Liver (tissue), 9 donors: ENCODE measurements around the gene ZNF227. TPM values are rescaled to one million over a fixed set of nuclear protein-coding genes. Genes with fewer than 3 reads are reported as not detected.
"Not testable (repeated sequence)": the region's sequence is repeated elsewhere in the genome, so short reads cannot be mapped to it uniquely, and the experiment has no call there.

ENCODE experiments used
- DNase-seq: peaks from one replicate; pipeline ENCODE4 v3.0.0-alpha.2; 2017; ENCODE audit warnings: low spot score
- H3K27ac ChIP-seq, 2 donors: one replicate each; pipeline ENCODE4 v1.7.0; 2013; ENCODE audit warnings: inconsistent platforms in 2 of 2, low read length in 2 of 2, control low read depth in 1 of 2, low read depth in 1 of 2, mild to moderate bottlenecking in 1 of 2
- H3K27me3 ChIP-seq, 4 donors: one replicate each; pipeline versions ENCODE4 v1.6.1 to v1.7.0; 2013; ENCODE audit warnings: low read length in 3 of 4, inconsistent platforms in 1 of 4, mild to moderate bottlenecking in 1 of 4, moderate library complexity in 1 of 4; ENCODE audit not compliant: control insufficient read depth in 4 of 4, insufficient read depth in 4 of 4
- H3K36me3 ChIP-seq, 4 donors: one replicate each; pipeline versions ENCODE4 v1.6.1 to v1.7.0; 2013; ENCODE audit warnings: low read length in 3 of 4, mild to moderate bottlenecking in 3 of 4, low read depth in 1 of 4, moderate library complexity in 1 of 4; ENCODE audit not compliant: control insufficient read depth in 4 of 4, insufficient read depth in 3 of 4
- H3K4me1 ChIP-seq, 4 donors: one replicate each; pipeline versions ENCODE4 v1.6.1 to v1.7.0; 2013; ENCODE audit warnings: low read length in 3 of 4, mild to moderate bottlenecking in 3 of 4, moderate library complexity in 1 of 4; ENCODE audit not compliant: control insufficient read depth in 4 of 4, insufficient read depth in 4 of 4
- H3K4me3 ChIP-seq, 3 donors: one replicate each; pipeline versions ENCODE4 v1.6.1 to v1.7.0; 2013; ENCODE audit warnings: low read length in 3 of 3, control low read depth in 1 of 3, low read depth in 1 of 3, mild to moderate bottlenecking in 1 of 3
- H3K9ac ChIP-seq, 2 donors: one replicate each; pipeline ENCODE4 v1.7.0; 2013; ENCODE audit warnings: low read length in 2 of 2, mild to moderate bottlenecking in 2 of 2, moderate library complexity in 2 of 2, control low read depth in 1 of 2, low read depth in 1 of 2
- H3K9me3 ChIP-seq, 4 donors: one replicate each; pipeline versions ENCODE4 v1.6.1 to v1.7.0; 2013; ENCODE audit warnings: low read length in 3 of 4; ENCODE audit not compliant: control insufficient read depth in 4 of 4
- ATF3 ChIP-seq: IDR thresholded peaks from 2 replicates; pipeline ENCODE4 v1.6.1; 2016; ENCODE audit warnings: antibody characterized with exemption
- CTCF ChIP-seq: fragments of 150-350 bp; IDR thresholded peaks from 2 replicates; pipeline ENCODE4 v1.5.1; 2017; ENCODE audit warnings: improper control_type of control experiment, low read depth, low read length; ENCODE audit not compliant: missing input control
- EGR1 ChIP-seq, 2 donors: IDR thresholded peaks; 2 replicates each; pipeline ENCODE4 v1.6.1; 2016 to 2018; ENCODE audit warnings: antibody characterized with exemption in 2 of 2, low read depth in 2 of 2
- FOXA1 ChIP-seq: IDR thresholded peaks from 2 replicates; pipeline ENCODE4 v1.6.1; 2016; ENCODE audit warnings: antibody characterized with exemption
- FOXA2 ChIP-seq: IDR thresholded peaks from 2 replicates; pipeline ENCODE4 v1.6.1; 2016; ENCODE audit warnings: antibody characterized with exemption
- HNF4A ChIP-seq, 2 donors: conservative IDR thresholded peaks; 2 replicates each; pipeline ENCODE4 v1.6.1; 2016; ENCODE audit warnings: antibody characterized with exemption in 2 of 2, mild to moderate bottlenecking in 2 of 2
- HNF4G ChIP-seq: IDR thresholded peaks from 2 replicates; pipeline ENCODE4 v1.6.1; 2016; ENCODE audit warnings: antibody characterized with exemption
- RAD21 ChIP-seq, 2 donors: IDR thresholded peaks; 2 replicates each; pipeline ENCODE4 v1.6.1; 2016; ENCODE audit warnings: antibody characterized with exemption in 2 of 2, mild to moderate bottlenecking in 2 of 2
- REST ChIP-seq: IDR thresholded peaks from 2 replicates; pipeline ENCODE4 v1.6.1; 2016; ENCODE audit warnings: antibody characterized with exemption, mild to moderate bottlenecking
- SP1 ChIP-seq: IDR thresholded peaks from 2 replicates; pipeline ENCODE4 v1.6.1; 2018; ENCODE audit warnings: antibody characterized with exemption, mild to moderate bottlenecking
- TAF1 ChIP-seq: conservative IDR thresholded peaks from 2 replicates; pipeline ENCODE4 v1.6.1; 2016; ENCODE audit warnings: antibody characterized with exemption, mild to moderate bottlenecking
- YY1 ChIP-seq: IDR thresholded peaks from 2 replicates; pipeline ENCODE4 v1.6.1; 2016; ENCODE audit warnings: antibody characterized with exemption, mild to moderate bottlenecking
- WGBS: extraction: QIAGEN DNeasy Blood & Tissue Kit; methylation state at CpG from one replicate; pipeline ENCODE4 v1.1.7; 2013; 5-methylcytosine and 5-hydroxymethylcytosine counted together
- polyA plus RNA-seq, 2 donors: library from polyadenylated mRNA; stranded (reverse) in 1 of 2; unstranded in 1 of 2; fragments of 200-250 nt in 1 of 2; fragments of >200 nt in 1 of 2; fragmentation: Nextera tagmentation in 1 of 2; extraction: Ambion mirVana in 1 of 2; gene quantifications; one replicate each; pipeline versions ENCODE4 v1.2.1 to v1.2.3, GENCODE V29; 2013 to 2015
- total RNA-seq, 2 donors: library from RNA; depleted of rRNA; stranded (reverse); fragments of >200 nt; gene quantifications; one replicate each; pipeline ENCODE4 v1.2.3, GENCODE V29; 2014
- donor health status: healthy.
- donor health status: healthy.
- donor health status: healthy.
- donor health status: healthy.
- donor health status: healthy.

ZNF227 gene
- total and polyA plus RNA-seq, 4 donors = 3.3 to 10.9 (median 6.1) TPM

GRCh38 chr19:44212866-44213346 lies 574 bp downstream of the ZNF227 start:
- no peak for DNase-seq
- Histone ChIP-seq H3K36me3 (peaks cover 3 to 23% (median 19%) of the 10 kb centered on the region in 4 donors), H3K9me3 (peaks cover 2 to 11% (median 8%) of the 10 kb centered on the region in 4 donors), H3K4me3 (peak overlapping the region; percentile 63 to 97 (median 90)), H3K27me3 (no peaks in the 10 kb centered on the region), H3K27ac (peak overlapping the region; percentile 50 to 77), H3K9ac (peak overlapping the region; percentile 49 to 57), H3K4me1 (peaks cover 0 to 10% (median 9%) of the 10 kb centered on the region in 4 donors)
- no peak for TF ChIP-seq FOXA2
- no peak for TF ChIP-seq EGR1 (IDR thresholded peaks at IDR 0.05; ENCODE audit: low read depth in 2 of 2)
- no peak for TF ChIP-seq CTCF
- TF ChIP-seq HNF4G = no peak
- no peak for TF ChIP-seq ATF3
- no peak for TF ChIP-seq SP1
- TF ChIP-seq REST = no peak
- no peak for TF ChIP-seq YY1
- no peak for TF ChIP-seq RAD21 (IDR thresholded peaks at IDR 0.05)
- TF ChIP-seq TAF1 = no peak
- TF ChIP-seq HNF4A (conservative IDR thresholded peaks at IDR 0.05) = no peak
- no peak for TF ChIP-seq FOXA1
- WGBS = 5% methylated on average over 15 of the region's 15 CpGs

- not testable (repeated sequence) for DNase-seq, H3K9ac ChIP-seq, H3K4me3 ChIP-seq, H3K27me3 ChIP-seq, H3K4me1 ChIP-seq, H3K9me3 ChIP-seq, H3K27ac ChIP-seq
- peaks cover 6 to 34% (median 28%) of the 10 kb centered on the region in 4 donors for H3K36me3 ChIP-seq
- 98% methylated on average over 3 of the region's 3 CpGs for WGBS
These were observed 7.6 kb downstream of the ZNF227 start for GRCh38 chr19:44219926-44220325.

- 96% methylated on average over 6 of the region's 6 CpGs for WGBS
- H3K9ac ChIP-seq = not testable (repeated sequence)
These were observed 8.4 kb downstream of the ZNF227 start for GRCh38 chr19:44220761-44221160.

GRCh38 chr19:44221291-44221690 lies 9.0 kb downstream of the ZNF227 start:
- H3K27ac ChIP-seq, DNase-seq, H3K4me3 ChIP-seq, H3K4me1 ChIP-seq, H3K27me3 ChIP-seq, H3K9ac ChIP-seq, H3K9me3 ChIP-seq: not testable (repeated sequence)
- peaks cover 6 to 32% (median 24%) of the 10 kb centered on the region in 4 donors for H3K36me3 ChIP-seq
- 100% methylated on average over 3 of the region's 3 CpGs for WGBS

More at GRCh38 chr19:44220761-44221160, 8.4 kb downstream of the ZNF227 start:
- DNase-seq, H3K27ac ChIP-seq, H3K9me3 ChIP-seq, H3K4me1 ChIP-seq, H3K27me3 ChIP-seq, H3K4me3 ChIP-seq: not testable (repeated sequence)
- peaks cover 6 to 32% (median 27%) of the 10 kb centered on the region in 4 donors for H3K36me3 ChIP-seq
